HG03439 (cell line): ENCODE results near the gene UGCG.
A peak's percentile ranks its signal among the peaks of the same experiment; 100 is the strongest.
"Not testable (repeated sequence)": the region's sequence is repeated elsewhere in the genome, so short reads cannot be mapped to it uniquely, and the experiment has no call there.

Experiments used
- ATAC-seq: cut with Tn5 transposase; IDR thresholded peaks from one replicate; pipeline ENCODE4 v1.9.1; 2021; ENCODE audit warnings: mild to moderate bottlenecking, moderate library complexity; ENCODE audit not compliant: unreplicated experiment

Gene UGCG

GRCh38 chr9:111890334-111890733 is 6.3 kb upstream of the UGCG start:
- no peak for ATAC-seq

GRCh38 chr9:111890867-111891266 is 5.7 kb upstream of the UGCG start:
- not testable (repeated sequence) for ATAC-seq

- no peak for ATAC-seq
Observed at GRCh38 chr9:111891910-111892499, 4.6 kb upstream of the UGCG start.

- ATAC-seq: peak; percentile 57
Observed at GRCh38 chr9:111896942-111897600, 457 bp downstream of the UGCG start.

- peak; percentile 32 for ATAC-seq
Observed at GRCh38 chr9:111897601-111898137, 1.1 kb downstream of the UGCG start.

GRCh38 chr9:111898331-111899096 is 1.9 kb downstream of the UGCG start:
- ATAC-seq: no peak

- ATAC-seq: no peak
Observed at GRCh38 chr9:111900151-111900857, 3.7 kb downstream of the UGCG start.

- ATAC-seq: no peak
Observed at GRCh38 chr9:111900858-111901612, 4.4 kb downstream of the UGCG start.

GRCh38 chr9:111902391-111903139 is 6.0 kb downstream of the UGCG start:
- no peak for ATAC-seq

GRCh38 chr9:111903535-111903934 is 6.9 kb downstream of the UGCG start:
- not testable (repeated sequence) for ATAC-seq

GRCh38 chr9:111904026-111904425 is 7.4 kb downstream of the UGCG start:
- ATAC-seq: no peak

- no peak for ATAC-seq
Observed at GRCh38 chr9:111904891-111905291, 8.3 kb downstream of the UGCG start.

- ATAC-seq: no peak
Observed at GRCh38 chr9:111907147-111907546, 10.5 kb downstream of the UGCG start.

GRCh38 chr9:111909444-111909843 is 12.8 kb downstream of the UGCG start:
- ATAC-seq: no peak

GRCh38 chr9:111910428-111910827 is 13.8 kb downstream of the UGCG start:
- ATAC-seq: no peak

GRCh38 chr9:111913159-111913558 is 16.5 kb downstream of the UGCG start:
- ATAC-seq: no peak

GRCh38 chr9:111914749-111915424 is 18.3 kb downstream of the UGCG start:
- no peak for ATAC-seq

GRCh38 chr9:111915425-111915758 is 18.8 kb downstream of the UGCG start:
- ATAC-seq: no peak

GRCh38 chr9:111916234-111916645 is 19.6 kb downstream of the UGCG start:
- ATAC-seq: peak; percentile 65
